Stimulated activated CD8-positive, alpha-beta memory T cell treated with anti-CD3 and anti-CD28 coated beads, Interleukin-7, amount 100 ng/mL, for 24 hours (primary cell): ENCODE results near the gene C1orf35.

Experiments
- DNase-seq: peaks from one replicate; pipeline ENCODE4 v3.0.0-alpha.2; 2020; ENCODE audit warnings: low read depth

C1orf35 gene

DNA sequence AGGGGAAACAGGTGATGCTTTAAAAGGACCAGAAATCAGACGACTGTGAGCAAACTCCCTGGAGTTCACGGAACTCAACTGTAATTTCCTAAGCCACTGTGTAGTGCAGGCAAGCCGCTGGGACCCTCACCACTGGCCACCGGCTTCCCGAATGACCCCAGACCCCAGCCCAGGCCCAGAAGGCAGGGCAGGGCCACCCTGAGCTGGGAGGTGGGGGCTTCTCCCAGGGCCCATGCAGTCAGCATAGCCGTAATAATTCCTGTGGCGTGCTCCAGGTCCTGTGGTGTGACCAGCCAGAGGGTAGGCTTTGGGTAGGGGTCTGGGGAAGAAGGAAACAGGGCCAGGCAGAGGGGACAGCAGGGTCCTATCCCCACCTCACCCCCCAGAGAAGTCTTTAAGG, 24.1 kb downstream of the C1orf35 start:
- no peak for DNase-seq

DNA sequence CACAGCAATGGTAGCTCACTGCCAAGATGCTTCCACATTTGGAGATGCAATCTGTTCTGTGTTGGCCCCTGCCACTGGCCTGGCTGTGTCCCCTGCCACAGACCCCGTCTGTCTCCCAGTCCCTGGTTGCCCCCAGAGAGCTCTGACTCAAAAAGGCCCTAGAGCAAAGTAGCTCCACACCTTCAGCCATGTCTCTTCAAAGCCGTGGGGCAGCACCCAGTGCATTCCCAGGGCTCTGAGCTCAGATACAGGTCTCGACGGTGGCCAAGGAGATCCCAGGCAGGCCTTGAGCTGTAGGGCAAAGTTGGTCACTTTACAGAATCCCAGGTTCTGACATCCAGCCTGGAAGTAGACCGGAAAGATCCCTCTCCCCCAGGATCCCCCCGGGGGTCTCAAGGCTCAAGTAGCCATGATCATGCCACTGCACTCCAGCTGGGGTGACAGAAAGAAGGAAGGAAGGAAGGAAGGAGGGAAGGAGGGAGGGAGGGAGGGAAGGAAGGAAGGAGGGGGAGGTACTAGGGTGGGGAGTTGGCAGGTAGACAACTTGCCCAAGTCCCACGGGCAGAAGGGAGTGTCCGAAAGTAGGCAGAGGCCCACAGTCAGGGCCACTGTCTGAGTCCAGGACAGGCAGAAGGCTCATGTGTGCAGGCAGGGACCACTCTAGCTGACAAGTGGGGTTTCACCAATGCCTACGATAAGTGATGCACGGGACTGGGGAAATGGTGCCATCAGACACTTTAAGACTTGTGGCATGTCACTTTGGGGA, 25.4 kb downstream of the C1orf35 start:
- no peak for DNase-seq

DNA sequence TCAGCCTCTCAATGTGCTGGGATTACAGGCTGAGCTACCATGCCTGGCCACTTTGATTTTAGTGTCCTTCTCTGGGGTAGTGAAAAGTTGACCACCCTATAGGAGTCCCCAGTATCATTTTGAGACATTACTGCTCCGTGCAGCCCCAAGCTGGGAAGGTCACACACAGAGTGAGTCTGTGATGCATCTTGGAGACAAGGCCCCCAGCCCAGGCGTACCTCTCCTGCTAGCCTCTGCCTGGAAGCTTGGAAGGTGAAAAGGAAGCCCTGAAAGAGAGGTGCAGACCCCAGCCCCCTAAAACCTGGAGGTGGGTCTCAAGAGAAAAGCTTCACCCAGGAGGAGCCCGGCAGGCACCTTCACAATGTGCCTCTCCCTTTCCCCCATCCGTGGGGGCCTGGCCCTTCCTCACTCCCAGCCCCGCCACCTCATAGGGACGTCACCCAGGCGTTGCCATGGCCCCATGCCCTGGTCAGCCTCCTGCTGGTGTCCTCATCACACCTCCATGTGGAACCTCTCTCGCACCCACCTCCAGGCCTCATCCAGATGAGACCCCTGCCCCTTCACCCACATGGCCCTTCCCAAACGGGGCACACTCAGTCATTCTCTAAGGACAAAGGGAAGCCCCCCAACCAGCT, 26.2 kb downstream of the C1orf35 start:
- no peak for DNase-seq

DNA sequence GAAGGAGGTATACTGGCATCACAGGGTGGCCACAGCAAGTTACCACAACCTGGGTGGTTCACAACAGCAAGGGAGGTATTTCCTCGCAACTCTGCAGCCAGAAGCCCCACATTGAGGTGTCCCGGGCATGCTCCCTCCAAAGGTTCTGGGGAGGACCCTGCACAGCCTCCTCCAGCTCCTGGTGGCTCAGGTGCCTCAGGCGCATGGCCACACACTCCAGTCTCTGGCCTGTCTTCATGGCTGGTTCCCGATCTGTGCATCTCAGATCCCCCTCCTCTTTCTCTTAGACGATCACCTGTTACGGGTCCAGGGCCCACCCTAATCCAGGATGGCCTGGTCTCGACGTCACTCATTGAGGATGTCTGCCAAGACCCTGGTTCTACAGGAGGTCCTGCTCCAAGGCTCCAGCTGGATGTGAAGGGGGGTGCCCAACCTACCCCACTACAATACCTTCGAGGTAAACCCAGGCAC, 27.3 kb downstream of the C1orf35 start:
- DNase-seq: no peak

DNA sequence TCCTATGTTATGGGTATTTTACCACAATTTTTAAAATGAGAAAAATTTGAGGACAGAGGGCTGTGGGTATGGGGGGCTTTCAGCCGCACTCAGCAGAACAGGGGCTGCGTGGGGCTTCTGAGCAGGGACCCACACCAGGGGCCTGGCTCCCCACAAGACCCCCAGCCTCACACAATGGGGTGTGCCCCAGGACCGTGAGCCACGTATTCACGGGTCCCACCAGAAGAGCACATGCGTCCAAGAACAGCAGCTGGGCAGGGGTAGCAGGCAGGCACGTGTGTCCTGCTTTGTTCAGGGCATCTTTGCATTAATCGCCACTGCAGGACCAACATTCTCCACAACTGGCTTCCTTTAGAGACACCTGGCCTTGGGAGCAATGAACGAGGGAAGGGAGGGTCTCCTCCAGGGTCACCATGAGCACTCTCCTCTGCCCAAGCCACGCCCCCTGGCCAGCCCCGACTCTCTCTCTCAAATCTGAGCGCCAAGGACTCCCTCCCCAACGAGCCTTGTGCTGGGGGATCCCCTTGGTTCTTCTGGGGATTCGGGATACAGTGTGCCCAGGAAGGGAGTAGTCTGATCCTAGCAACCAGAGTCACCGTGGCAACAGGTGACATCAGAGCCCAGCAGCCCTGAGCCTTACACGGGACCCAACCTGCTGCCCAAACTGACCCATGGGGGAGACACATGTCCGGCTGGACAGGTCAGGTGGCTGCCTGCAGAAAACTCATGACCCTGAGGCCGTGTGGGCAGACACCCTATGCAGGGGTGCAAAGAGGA, 28.0 kb downstream of the C1orf35 start:
- no peak for DNase-seq

DNA sequence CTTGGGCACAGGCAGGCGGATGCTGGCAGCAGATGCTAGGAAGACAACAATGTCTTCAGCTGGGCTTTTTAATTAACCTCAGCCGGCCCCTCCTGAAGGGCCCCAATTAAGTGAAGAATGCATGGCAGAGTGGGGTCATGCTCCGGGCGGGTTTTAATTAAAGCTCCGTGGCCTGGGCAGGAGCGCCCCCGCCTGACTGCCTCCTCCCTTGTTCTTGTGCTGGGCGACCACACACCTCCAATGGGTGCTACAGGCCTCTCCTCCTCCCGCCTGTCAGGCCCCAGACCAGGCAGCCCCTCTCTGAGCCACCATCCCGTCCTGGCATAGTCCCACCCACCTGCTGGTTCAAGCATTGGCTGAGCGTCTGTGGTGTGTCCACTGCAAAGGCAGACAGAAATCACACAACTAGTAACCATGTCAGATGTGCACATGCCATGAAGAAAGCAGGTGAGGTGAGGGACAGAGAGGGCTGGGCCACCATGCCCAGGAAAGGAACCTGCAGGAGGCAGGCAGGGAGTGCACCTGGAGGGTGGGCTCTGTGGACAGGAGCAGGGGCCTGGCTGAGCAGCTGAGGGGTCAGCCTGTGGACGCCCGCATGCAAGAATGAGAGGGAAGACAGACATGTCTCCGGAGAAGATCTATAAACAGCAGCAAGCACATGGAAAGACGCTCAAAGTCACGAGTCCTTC, 29.1 kb downstream of the C1orf35 start:
- DNase-seq: no peak

DNA sequence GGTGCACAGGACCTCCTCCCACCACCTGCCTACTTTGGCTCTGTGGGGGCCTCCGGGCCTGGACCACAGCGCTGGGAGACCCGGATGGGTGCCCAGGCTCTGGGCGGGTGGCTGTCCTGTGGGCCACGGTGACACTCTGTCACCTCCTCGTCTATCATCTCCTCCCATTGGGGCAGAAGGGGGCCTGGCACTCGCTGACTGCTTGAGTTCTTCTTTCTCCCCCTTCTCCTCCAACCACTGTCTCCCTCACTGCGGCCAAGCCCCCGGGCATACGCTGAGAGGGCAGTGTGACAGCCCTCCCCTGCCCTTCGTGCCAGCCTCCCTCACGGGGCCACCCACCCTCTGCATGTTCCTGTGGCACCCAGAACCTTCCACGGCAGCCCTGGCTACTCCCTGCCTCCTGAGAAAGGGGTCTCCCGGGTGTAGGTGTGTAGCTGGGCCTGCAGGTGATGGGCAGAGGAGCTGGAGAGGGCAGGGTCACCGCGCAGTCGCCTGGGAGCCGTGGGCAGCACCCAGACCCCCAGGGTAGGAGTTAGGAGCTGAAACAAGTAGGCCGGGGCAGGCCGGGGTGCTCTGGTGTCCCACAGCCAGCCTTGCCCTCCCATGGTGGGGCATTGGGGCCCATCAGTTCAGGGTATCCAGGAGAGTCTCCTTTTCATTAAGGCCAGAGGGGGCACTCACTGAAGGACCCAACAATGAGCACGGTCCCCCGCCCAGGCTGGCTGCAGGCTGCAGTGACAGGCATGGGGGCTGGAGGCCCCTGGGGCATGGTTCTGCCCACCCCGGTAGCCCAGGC, 29.9 kb downstream of the C1orf35 start:
- DNase-seq: no peak

DNA sequence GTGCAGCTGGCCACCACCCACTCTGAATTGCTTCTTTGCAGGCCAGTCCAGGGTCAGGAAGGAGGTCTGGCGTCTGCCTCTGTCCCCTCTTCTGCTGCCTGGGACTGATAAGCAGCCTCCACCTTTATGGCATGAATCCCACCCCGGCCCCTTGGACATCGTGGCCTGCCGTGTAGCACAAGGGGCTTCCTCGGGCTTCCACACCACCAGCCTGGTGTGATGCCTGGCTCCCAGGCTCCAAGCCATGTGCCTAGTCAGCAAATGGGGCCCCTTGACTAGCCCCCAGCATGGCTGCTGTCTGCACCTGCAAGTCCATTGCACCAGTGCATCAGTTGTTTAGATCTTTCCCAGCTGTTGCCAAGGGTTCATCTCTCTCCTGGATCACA, 30.5 kb downstream of the C1orf35 start:
- DNase-seq: no peak

DNA sequence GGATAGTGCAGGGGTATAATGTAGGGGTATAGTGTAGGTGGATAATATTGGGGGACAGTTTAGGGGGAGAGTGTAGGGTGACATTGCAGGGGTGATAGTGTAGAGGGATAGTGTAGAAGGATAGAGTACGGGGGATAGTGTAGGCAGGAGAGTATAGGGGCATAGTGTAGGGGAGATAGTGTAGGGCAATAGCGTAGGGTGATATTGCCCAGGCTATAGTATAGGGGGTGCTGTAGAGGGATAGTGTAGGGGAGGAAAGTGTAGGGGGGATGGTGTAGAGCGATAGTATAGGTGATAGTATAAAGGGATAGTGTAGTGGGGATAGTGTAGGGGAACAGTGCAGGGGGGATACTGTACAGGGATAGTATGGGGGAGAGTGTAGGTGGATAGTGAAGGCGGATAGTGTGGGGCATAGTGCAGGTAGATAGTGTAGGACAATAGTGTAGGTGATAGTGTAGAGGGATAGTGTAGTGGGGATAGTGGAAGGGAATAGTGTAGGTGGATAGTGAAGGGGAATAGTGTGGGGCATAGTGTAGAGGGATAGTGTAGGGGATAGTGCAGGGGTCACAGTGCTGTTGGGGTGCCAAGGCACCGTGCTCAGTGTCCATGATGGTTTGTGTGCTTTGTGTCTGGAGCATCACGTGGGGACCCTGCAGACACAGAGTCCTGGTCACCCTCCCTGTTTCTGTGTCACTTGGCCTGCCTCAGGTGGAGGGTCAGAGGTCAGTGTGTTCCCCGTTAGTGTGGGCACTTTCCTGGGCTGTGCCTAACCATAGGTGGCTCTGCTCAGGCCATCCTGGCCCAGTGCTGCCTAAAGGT, 31.1 kb downstream of the C1orf35 start:
- no peak for DNase-seq

DNA sequence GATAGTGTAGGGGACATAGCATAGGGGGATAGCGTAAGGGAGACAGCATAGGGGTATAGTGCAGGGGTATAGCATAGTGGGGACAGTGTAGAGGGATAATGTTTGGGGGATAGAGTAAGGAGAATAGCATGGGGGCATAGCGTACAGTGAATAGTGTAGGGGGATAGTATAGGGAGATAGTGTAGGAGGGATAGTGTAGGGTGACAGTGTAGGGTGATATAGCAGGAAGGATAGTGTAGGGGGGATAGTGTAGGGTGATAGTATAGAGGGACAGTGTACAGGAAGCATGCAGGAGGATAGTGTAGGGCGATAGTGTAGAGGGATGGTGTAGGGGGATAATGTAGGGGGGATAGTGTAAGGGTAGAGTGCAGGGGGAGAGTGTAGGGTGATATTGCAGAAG, 32.3 kb downstream of the C1orf35 start:
- DNase-seq: no peak

DNA sequence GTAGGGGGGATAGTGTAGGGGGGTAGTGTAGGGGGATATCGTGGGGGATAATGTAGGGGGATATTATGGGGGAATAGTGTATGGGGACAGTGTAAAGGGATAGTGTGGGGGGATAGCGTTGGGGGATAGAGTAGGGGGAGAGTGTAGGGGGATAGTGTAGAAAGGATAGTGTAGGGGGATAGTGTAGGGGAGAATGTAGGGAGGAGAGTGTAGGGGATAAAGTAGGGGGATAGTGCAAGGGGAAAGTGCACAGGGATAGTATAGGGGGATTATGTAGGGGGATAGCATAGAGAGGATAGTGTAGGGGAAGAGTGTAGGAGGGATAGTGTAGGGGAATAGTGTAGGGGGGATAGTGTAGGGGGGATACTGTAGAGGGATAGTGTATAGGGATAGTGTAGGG, 33.0 kb downstream of the C1orf35 start:
- no peak for DNase-seq

DNA sequence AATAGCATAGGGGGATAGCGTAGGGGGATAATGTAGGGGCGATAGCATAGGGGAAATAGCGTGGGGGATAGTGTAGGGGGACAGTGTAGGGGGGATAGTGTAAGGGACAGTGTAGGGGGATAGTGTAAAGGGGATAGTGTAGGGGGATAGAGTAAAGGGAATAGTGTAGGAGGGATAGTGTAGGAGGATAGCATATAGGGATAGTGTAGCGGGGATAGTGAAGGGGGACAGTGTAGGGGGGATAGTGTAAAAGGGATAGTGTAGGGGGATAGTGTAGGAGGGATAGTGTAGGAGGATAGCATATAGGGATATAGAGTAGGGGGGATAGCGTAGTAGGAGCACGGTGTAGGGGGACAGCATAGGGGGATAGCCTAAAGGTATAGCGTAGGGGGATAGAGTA, 34.8 kb downstream of the C1orf35 start:
- DNase-seq: no peak

DNA sequence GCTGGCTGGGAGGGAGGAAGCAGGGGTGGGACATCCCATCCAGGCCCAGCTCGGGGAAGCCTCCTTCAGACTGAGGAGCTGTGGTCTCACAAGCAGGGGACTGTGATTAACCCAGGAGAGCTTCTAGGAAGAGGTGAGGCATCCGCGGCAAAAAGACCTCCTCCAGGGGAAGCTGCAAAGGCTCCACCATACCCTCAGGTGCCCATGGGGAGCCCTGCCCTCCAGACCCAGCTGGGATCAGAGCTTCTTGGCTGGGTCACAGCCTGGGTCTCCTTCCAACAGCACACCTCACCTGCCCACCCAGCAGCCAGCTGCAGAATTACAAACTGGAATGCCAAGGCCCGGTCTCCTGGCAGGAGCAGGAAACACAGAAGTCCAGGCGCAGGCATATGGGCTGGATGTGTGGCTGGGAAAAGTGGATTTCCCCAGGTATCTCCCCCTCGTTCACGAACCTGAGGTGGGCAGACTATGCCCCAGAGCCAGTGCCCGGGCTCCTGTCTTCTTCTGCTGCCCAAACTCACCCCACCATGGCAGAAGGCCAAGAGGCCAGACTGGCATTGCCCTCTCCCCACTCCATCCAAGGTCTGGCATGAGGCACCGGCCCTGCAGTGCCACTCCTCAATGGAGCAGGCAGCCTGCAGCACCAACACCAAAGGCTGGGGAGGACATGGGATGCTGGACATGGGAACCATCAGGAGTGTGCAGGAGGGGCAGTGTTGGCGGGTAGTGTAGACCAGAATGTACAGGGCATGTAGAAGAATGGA, 36.1 kb downstream of the C1orf35 start:
- DNase-seq: no peak

DNA sequence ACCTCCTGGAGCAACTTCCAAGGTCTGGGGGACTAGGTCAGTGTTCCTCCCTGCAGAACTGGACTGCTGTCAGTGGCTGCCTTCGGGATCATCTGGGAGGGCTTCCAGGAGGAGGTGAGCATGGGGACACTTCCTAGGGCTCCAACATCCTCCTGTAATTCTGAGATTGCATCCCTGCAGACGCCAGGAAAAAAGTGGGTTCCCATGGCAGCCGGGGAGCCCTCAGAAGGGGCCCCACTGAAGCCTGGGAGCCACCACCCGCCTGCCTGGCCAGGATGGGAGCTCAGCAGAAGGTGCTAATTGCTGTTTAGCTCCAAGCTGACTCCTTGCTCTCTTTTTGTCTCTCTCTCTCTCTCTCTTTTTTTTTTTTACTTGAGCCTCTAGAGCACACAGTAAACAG, 36.7 kb downstream of the C1orf35 start:
- no peak for DNase-seq

DNA sequence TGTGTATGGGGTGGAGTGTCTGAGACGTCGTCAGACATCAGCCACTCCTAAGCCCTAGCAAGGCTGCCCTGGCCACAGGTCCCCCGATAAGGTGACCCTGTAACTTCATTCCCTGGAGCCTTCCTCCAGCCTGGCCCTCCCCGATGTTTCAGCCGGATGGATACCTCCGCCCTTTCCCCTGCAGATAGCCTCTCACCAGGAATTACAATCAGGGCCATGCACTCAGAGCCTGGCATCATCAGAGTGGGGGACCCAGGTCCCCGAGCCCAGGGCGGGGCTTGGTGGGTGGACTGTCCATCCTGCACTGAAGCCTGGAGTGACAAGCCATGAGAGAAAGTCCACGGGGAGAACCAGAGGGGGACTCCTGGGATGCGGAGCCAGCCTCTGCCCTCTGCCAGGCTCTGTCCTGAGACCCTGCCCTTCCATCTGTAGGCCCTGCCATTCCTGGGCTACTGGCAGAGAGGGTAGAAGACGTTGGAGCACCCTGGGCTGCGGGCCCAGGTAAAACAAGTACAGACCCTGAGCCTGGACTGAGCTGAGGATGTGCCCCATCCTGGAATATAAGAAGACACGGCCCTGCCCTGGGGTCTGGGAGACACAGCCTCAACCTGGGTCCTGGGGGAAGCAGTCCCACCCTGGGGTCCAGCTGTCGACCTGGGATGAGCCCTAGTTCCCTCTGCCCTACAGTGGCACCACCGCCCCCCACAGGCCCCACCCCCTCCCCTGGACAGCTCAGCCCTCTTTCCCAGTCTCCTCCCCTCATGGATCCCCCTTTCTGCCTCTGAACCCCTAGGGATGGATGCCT, 37.4 kb downstream of the C1orf35 start:
- no peak for DNase-seq

DNA sequence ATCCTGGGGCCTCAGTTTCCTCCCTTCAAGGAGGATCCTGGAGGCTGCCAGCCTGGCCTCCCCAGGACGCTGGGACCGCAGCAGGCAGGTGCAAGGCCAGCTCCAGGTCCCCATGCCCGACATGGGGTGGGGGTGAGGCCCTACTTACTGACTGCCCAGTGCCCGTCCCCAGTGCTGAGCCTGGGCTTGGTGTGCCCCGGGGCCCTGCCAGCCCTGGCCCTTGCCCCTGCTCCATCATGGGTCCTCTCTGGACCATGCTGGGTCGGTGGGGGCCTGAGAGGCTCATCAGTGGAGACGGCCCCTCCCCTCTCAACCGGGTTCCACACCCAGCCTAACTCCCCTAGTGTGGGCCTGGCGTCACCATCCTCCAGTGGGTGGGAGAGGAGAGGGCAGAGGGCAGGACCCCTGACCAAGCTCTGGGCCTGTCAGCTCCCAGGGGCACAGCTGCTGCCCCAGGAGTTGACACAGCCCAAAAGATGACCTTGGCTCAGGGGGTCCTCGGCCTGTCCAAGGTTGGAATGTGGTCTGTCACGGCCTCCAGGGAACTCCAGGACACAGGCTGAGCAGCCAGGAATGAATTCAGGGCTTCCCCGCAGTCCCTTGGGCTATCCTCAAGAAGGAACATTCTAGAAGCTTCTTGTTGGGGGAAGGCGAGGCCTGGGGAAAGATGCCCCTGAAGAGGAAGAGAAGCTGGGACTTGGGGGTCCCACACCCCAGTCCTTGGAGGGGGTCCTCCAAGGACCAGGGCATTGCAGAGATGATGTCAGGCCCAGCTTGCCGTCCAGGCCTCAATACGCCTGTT, 38.2 kb downstream of the C1orf35 start:
- no peak for DNase-seq

DNA sequence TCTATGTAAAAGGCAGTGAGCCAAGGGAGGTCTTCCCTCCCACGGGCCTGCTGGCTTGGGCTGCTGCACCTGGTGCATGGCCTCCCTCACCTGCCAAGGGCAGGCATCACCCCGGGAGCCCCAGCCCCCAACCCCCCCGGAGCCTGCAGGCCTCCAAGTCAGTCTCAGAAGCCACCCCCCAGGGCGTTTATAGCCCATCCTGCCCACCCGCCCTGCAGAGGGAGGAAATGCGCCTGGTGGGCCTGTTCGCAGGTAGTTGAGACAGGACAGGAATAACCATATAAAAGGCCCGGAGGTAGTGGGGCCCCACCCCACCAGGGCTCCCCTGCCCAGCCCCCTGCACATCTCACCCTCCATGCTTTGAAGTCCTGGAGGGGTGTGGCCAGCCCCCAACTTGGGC, 38.8 kb downstream of the C1orf35 start:
- DNase-seq: no peak
